Glutamatergic neuron (in vitro differentiated cells): ENCODE results near the gene KCNT1. TPM values are rescaled to one million over a fixed set of nuclear protein-coding genes. Genes with fewer than 3 reads are reported as not detected.

ENCODE experiments used
- DNase-seq: peaks from one replicate; pipeline ENCODE4 v3.0.0; 2022
- H3K27ac Mint-ChIP-seq: one replicate; pipeline ENCODE4 v1.8.0; 2020; ENCODE audit warnings: mild to moderate bottlenecking, mixed read lengths, inconsistent platforms; ENCODE audit not compliant: unreplicated experiment
- H3K27me3 Mint-ChIP-seq: one replicate; pipeline ENCODE4 v1.8.0; 2020; ENCODE audit warnings: mild to moderate bottlenecking, moderate library complexity, mixed read lengths, inconsistent platforms; ENCODE audit not compliant: unreplicated experiment
- H3K36me3 Mint-ChIP-seq: one replicate; pipeline ENCODE4 v1.8.0; 2020; ENCODE audit warnings: mild to moderate bottlenecking, mixed read lengths, inconsistent platforms; ENCODE audit not compliant: unreplicated experiment
- H3K4me1 Mint-ChIP-seq: one replicate; pipeline ENCODE4 v1.8.0; 2020; ENCODE audit warnings: mild to moderate bottlenecking, low read depth, mixed read lengths, inconsistent platforms; ENCODE audit not compliant: unreplicated experiment
- H3K4me3 Mint-ChIP-seq: one replicate; pipeline ENCODE4 v1.8.0; 2020; ENCODE audit warnings: mild to moderate bottlenecking, mixed read lengths, inconsistent platforms; ENCODE audit not compliant: unreplicated experiment
- H3K9me3 Mint-ChIP-seq: one replicate; pipeline ENCODE4 v1.8.0; 2020; ENCODE audit warnings: mild to moderate bottlenecking, moderate library complexity, mixed read lengths, inconsistent platforms; ENCODE audit not compliant: unreplicated experiment
- CTCF ChIP-seq: fragments of 200-600 bp; sonication (generic); IDR thresholded peaks from one replicate; pipeline ENCODE4 v1.5.0; 2021; ENCODE audit not compliant: partially characterized antibody, unreplicated experiment
- total RNA-seq: library from RNA; stranded (reverse); fragmentation: NEBNext Ultra II Directional; extraction: Animal tissue kit (Norgen Biotek cat#: 25700); gene quantifications from one replicate; pipeline ENCODE4 v1.2.1, GENCODE V29; 2021; ENCODE audit not compliant: unreplicated experiment

Gene KCNT1
- total RNA-seq, 1 donor from 2014 or later: 0.76 TPM

DNA sequence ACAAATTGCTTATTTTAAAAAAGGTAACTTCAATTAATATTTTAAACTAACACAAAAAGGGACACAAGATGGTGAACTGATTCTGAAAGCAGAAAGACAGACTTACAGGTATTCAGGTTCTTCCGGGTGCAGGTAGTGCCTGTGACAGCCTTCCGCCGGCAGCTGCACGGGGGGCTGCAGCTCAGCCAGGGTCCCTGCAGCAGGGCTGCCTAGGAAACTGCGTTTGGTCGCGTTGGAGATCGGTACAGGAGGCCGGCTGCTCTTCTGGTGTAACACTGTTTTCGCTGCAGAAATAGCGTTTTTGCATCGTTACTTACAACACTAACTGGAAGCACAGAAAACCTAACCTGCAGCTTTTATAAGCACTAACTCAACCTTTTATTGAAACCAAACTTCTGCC lies 125.3 kb downstream of the KCNT1 start:
- Mint-ChIP-seq H3K4me3 (no peak overlapping the region), H3K4me1 (peaks cover 27% of the 10 kb centered on the region), H3K27me3 (peaks cover 3% of the 10 kb centered on the region), H3K27ac (no peak overlapping the region), H3K36me3 (peaks cover 9% of the 10 kb centered on the region), H3K9me3 (peaks cover 12% of the 10 kb centered on the region)
- no peak for TF ChIP-seq CTCF
- no peak for DNase-seq

- H3K27me3 Mint-ChIP-seq: peaks cover 3% of the 10 kb centered on the region
- H3K4me1 Mint-ChIP-seq: peaks cover 26% of the 10 kb centered on the region
- peaks cover 7% of the 10 kb centered on the region for H3K36me3 Mint-ChIP-seq
- H3K9me3 Mint-ChIP-seq: peaks cover 8% of the 10 kb centered on the region
- DNase-seq: no peak
- no peak overlapping the region for H3K4me3 Mint-ChIP-seq
- TF ChIP-seq CTCF: no peak
- no peak overlapping the region for H3K27ac Mint-ChIP-seq
Observed at GRCh38 chr9:135827866-135828580, 126.0 kb downstream of the KCNT1 start.

DNA sequence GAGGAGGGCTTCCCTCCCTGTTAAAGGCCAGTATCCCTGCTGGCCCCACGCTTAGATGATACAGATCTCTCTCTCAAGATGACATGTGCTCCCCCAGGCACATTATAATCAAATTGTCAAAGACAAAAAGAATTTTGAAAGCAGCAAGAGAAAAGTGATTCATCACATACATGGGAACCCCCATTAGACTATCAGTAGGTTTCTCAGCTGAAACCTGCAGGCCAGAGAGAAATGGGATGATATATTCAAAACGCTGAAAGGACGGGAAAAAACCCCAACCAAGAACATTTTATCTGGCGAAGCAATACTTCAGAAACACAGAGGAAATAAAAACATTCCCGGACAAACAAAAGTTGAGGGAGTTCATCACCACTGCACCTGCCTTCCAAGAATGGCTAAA lies 126.7 kb downstream of the KCNT1 start:
- Mint-ChIP-seq H3K27ac (no peak overlapping the region), H3K27me3 (peaks cover 4% of the 10 kb centered on the region), H3K9me3 (peaks cover 7% of the 10 kb centered on the region), H3K4me3 (no peak overlapping the region), H3K36me3 (peaks cover 7% of the 10 kb centered on the region), H3K4me1 (peaks cover 26% of the 10 kb centered on the region)
- no peak for TF ChIP-seq CTCF
- no peak for DNase-seq

DNA sequence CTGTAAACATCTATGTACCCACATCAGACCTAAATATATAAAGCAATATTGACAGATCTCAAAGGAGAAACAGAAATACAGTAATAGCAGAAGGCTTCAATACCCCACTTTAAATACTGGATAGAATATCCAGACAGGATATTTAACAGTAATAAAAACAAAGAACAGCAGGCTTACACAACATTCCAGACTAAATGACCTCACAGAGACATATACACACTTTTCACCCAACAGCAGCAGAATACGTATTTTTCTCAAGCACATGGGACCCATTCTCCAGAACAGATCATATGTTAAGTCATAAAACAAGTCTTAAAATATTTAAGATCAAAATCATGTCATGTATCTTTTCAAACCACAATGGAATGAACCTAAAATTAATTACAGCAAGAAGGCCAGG lies 128.5 kb downstream of the KCNT1 start:
- Mint-ChIP-seq H3K36me3 (peaks cover 7% of the 10 kb centered on the region), H3K4me3 (no peak overlapping the region), H3K27ac (no peak overlapping the region), H3K4me1 (peaks cover 18% of the 10 kb centered on the region), H3K9me3 (peaks cover 5% of the 10 kb centered on the region), H3K27me3 (peaks cover 5% of the 10 kb centered on the region)
- TF ChIP-seq CTCF: no peak
- DNase-seq: no peak

DNA sequence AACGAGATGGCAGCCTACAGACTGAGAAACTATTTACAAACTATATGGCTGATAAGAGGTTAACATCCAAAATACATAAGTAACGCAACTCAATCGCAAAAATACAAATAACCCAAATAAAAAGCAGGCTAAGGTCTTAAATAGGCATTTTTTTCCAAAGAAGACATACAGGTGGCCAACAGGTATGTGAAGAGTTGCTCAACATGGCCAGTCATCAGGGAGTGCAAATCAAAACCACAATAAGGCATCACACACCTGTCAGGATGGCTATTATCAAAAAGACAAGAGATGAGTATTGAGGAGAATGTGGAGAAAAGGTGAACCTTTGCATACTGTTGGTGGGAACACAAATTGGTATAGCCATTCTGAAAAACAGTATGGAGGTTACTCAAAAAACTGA lies 131.9 kb downstream of the KCNT1 start:
- Mint-ChIP-seq H3K27me3 (peaks cover 2% of the 10 kb centered on the region), H3K36me3 (peaks cover under 1% of the 10 kb centered on the region), H3K27ac (no peak overlapping the region), H3K4me1 (peaks cover 8% of the 10 kb centered on the region), H3K9me3 (peaks cover 2% of the 10 kb centered on the region), H3K4me3 (no peak overlapping the region)
- DNase-seq: no peak
- TF ChIP-seq CTCF: no peak
